Upper lobe of left lung (tissue), 4 donors: ENCODE data around the gene PARN.

Experiments
- CTCF ChIP-seq, 6 experiments: fragments of 450-650 bp in 4 of 6; fragments of 200-600 bp in 2 of 6; sonication (generic) in 2 of 6; IDR thresholded peaks; one replicate each; pipeline ENCODE4 v1.5.1; 2016 to 2019; ENCODE audit warnings: antibody characterized with exemption in 6 of 6
- POLR2AphosphoS5 ChIP-seq, 2 donors: sonication (generic); formaldehyde crosslinking; IDR thresholded peaks; one replicate each; pipeline ENCODE4 v1.5.1; 2017; ENCODE audit warnings: antibody characterized with exemption in 2 of 2

DNA sequence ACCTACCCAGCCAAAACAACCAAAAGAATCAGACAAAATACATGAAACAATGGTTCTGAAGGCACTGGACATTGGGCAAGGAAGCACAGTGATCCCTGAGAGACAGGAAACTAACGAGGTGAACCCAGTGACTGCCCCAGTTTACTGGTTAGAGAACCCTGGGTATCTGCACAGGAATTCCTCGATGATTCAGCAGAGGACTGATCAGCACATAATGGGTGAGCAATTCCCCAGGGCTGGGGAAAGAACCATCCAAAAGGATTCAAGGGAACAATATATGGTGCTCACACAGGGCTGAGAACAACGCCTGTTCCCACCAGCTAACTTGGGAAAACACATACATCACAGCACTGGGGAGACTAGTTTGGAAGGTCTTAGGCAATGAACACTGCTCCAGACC lies 167.2 kb downstream of the PARN start:
- TF ChIP-seq POLR2AphosphoS5 (IDR thresholded peaks at IDR 0.05): no peak
- no peak for TF ChIP-seq CTCF (IDR thresholded peaks at IDR 0.05)
